NCI-H524 treated with DMSO at 0.1 percent for 48 hours (cell line): ENCODE data around the gene KRT33A.
"Not testable (repeated sequence)": the region's sequence is repeated elsewhere in the genome, so short reads cannot be mapped to it uniquely, and the experiment has no call there.

Experiments used
- DNase-seq: peaks from one replicate; lab custom pipeline; 2025; lab: John Stamatoyannopoulos, UW

Gene KRT33A

DNA sequence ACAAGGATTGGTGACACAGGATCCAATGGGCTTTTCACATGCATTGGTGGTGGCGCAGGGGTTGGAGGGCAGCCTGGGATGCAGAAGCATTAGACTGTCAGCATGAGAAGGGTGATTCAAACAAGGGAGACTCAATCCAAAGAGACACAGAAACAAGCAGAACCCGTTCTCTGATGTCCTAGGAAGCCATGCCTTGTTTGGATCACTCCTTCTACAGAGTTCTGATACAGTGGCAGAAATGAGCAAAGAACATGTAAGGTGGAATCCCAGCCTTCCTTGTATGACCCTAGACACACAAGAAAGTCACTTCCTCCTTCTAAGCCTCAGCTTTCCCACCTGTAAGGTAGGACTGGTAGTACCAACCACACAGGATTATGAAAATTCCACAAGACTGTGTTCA, 13.3 kb upstream of the KRT33A start:
- DNase-seq: no peak

DNA sequence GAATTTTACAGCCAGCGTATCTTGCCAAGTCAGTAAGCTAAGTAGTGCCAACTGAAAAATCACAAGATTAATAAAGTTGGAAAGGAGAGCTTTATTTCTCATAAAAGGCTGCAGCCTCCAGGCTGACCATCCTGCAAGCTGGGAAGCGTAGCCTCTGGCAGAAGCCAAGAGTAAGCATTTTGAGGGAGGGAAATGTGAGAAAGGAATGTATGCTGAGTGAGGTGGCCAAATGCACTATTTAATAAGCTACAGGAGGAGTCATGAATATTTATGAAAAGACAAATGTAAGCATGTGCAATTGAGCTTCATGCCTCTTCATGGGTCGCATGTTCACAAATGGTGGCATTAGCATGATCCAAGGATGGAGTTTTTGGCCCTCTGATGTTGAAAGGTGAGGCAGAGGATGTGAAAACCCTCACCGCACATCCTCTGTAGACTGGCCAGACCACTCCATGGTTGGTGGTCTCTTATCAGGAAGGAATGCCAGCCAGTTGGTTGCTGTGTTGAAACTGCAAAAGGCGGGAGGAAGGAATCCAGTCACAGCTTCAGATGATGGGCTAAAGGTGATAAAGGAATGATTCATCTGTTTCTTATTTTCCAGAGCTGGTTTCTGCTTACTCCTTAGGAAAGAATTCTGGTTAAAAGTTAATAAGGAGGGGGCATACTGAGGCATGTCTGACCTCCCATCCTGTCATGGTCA, 9.8 kb upstream of the KRT33A start:
- no peak for DNase-seq

DNA sequence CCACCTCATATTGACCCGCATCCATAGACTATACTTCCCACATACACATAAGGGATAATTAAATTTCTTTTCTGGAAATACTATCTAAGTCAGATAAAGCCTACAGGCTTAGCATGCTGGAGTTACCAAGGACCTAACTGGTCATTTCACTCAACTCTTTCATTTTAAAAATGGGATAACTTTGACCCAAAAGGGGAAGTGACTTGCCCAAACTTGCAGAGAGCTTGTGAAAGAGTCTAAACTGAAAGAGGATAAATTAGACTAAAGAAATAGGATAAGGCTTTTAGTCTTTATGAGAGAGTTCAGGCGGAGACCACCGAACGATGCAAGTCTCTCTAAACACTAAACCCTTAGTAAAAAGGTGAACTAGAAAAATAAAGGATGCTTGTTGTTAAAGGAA, 3.9 kb upstream of the KRT33A start:
- DNase-seq: no peak

DNA sequence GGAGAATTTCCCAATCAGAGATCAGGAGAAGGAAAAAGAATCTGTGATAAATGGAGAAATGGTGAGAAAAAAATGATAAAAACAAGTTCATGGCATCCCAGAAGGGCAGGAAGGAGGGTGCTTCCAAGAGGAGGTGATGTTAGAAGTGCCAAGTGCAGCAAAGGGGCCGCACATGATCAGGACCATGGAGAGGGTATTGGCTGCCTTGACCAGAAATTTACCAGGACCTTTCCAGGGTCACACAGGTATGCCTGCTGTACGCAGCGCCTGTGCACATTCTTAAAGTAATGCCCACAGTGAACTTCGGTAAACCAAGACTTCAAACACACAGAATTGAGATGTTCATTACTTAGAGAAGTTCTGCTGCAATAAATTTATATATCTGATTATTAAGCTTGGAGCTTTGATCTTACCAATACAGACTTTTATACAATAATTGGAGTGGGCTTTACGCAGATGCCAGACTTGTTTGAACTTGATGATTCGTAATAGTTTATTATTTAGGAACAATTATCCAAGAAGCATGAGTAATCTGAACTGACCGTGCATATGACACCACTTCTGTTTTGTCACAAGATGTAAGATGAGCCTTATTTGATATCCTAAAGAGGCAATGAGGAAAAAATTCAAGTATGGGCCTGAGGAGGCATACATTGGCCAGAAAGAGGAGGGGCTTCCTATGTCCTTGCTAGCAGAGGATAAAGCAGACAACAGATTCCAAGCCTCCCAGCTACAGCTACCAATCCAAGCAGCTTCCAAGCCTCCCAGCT, 2.2 kb upstream of the KRT33A start:
- DNase-seq: no peak

DNA sequence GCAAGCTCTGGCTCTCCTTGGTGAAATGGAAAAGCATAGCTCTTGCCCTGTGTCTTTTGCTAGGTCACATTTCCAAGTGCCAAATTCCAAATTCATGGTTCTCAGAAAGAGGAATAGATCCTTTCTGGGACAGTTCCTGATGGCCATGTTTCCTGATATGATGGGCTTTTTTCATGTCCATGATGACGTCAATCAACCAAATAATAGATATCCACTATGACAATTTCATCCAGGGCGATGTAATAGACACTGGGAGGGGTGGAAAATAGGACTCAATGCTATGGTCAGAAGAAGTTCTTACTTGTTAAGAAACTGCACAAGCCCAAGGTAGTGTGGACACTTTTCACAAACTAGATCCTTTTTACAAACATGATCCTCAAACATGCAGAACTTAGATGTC, 549 bp upstream of the KRT33A start:
- no peak for DNase-seq

DNA sequence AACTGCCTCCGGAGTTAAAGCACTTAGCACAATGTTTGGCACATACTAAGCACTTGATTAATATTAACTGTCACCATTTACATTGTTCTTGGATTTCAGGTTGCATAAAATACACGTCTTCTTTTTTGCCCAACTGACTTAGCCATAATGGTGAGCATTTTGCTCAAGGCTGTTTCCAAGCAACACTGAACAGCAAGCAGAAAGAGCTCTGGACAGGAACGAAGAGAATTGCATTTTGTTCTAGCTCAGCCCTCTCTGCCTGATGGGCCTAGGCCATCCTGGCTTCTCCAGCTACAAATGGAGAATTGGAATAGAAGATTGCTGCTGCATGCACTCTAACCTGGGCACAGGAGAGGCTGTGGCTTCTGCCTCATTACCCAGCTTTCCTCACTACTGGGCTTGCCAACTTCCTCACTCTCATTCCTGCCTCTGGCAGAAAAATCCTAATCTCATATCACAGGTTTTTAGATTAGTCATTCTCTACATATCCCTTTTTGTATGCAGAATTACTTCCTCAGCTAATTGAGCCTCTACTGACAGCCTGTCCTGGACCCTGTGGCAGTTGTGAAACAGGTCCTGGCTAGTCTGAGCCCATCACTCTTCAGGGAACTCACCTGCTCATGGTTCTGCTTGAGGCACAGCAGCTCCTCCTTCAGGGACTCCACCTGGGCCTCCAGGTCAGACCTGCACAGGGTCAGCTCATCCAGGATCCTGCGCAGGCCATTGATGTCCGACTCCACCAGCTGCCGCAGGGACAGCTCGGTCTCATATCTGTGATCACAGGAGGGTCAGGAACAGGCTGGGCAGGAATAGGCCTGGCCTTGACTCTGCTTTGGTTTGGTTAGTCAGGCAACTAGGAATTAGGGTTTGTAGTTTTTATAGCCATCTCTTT, 2.5 kb downstream of the KRT33A start:
- no peak for DNase-seq

DNA sequence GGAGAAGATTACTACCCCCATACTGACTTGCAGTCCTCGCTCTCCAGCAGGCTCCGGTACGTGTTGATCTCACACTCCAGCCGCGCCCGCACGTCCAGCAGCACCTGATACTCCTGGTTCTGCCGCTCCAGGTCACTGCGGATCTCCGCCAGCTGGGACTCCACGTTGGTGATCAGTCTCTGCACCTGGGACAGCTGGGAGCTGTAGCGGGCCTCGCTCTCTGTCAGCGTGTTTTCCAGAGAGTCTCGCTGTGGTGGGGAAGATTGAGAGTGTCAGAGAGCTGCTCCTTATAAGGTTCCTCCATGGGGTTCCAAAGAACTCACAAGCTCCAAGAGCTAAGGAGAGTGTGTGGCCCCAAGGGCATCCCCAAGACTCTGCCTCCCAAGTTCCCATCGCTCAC, 4.2 kb downstream of the KRT33A start:
- DNase-seq: not testable (repeated sequence)

DNA sequence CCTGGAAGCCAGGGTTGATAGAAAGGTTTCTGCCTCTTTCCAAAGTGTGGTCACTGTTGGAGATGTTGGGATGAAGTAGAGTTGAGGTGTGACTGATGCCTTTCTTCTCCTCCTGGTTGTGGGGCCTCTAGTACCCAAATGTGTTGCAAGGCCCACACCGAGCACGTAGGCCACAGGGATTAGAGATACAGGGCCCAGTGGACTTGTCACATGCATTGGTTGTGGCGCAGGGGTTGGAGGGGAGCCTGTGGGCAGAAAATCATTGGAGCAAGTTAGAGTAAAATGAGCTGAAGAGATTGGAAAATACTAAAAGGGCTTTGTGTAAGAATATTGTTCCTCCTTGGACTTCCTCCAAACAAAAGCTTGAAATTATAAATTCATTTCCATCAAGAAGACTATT, 4.6 kb downstream of the KRT33A start:
- no peak for DNase-seq

DNA sequence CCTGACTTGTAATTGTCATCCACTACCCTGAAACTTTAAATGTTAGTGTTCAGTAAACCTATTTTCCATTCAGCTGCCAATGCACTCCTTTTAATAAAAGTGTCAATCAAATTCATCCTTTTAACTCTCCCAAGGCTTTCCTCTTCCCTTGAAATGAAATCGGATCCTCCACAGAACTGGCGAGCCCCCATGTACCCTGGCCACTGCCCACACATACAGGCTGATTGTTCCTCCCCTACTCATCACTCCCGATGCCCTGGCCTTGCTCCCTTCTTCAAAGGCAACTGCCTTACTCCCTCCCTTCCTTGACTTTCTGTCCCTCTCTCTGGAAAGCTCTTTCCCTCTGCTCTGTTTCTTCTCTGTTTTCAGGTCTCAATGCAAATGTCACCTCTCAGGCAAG, 7.6 kb downstream of the KRT33A start:
- no peak for DNase-seq

DNA sequence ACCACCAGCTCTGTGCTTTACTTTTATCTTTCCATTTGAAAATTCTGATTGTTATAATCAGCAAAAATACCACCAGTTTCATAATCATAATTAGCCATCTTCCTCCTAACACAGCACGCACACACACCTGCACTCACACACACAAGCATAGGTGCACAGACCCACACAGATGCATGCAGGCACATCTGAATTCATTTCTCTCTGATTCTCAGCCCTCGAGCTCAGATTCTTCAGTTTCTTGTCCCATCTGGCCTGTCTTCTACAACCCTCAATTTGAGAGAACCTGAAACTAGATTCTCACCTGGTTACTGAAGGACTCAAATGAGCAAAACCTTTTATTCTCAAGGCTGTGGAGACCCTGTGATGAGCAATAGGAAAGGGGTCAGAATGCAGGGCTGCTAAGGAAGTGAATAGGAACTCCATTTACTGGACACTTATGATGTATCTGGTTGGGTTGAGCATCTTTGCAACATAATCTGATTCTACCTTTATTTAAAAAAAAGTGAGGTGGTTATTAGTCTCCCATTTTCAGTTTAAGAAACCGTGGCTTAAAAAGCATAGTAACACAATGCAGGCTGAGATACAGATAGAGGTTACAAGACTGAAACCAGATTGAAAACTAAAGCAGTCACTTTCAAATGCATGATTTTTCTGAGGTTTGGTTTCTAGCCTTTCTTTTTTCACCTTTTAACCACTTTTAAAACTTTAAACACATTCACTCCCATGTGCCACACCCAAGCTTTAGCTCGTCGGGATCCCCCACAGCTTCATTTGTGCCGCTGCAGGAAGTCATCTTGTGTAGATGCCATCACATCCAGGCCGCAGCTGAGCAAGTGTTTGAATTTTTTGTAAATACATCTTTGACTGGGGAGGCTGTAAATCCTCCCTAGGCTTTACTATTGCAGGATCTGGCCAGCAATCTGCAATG, 9.4 kb downstream of the KRT33A start:
- DNase-seq: no peak

DNA sequence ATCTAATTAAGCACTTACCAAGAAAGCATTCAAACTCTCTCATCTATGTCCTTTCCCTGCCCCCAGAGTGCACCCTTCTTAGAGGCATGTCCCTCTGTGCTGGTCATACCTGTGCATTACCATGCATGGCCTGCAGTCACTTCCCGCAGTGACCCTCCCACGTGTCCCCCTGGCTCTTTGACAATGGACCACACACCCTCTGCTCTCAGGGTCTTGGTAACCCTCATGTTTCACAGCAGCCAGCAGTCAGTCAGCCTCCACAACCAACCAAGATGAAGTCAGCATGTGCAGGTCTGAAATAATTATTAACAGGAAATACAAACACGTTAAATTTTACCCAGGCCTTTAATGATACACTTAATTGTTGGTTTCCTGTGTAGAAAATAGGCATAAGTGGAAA, 10.1 kb downstream of the KRT33A start:
- DNase-seq: no peak

DNA sequence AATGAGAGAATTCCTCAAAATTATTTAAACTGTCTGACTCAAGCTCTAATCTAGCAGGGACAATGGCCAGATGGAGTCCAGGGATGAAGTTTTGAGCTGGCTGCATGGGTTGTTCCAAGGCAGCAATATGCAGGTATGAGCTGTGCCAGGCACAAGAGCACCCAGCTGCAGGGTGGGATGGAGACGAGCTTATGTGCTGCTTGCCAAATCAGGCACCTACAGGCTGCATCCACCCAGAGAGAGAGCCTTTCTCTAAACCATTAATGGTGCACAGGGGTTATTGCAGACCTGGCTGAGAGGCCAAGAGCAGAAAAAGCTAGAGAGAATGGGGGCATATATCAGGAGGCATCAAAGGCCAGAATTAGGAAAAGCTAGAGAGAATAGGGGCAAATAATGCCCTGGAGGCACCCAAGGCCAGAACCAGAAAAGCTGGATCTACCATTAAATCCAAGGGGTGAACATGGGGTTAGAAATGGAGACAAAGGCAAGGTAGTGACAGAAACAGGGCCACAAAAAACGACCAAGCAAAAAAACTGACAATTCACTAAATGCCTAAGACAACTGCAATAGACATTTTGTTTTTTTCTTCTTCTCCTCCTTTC, 11.0 kb downstream of the KRT33A start:
- no peak for DNase-seq

DNA sequence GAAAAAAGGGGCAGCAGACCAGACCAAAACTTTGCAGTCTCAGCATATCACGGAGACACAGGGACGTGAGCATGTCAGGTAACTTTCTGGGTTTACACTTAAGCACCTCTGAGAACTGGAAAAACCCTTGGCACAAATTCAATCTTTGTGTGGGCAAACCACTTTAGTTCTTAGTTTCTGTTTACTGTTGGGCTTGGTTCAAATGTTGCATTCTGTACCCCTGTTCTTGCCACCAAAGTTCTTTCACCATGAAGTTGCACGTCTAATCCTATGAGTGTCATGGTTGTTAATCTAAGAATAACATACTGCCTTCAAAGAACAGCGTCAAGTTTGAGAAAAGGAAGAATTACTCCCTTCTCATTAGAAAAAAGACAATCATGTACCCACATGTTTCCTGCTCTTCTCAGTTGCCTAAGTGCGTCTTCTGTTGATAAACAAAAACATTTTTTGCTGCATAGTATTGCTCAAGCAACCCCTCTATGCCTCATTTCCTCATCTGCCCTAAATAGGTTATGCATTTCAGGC, 11.6 kb downstream of the KRT33A start:
- no peak for DNase-seq

DNA sequence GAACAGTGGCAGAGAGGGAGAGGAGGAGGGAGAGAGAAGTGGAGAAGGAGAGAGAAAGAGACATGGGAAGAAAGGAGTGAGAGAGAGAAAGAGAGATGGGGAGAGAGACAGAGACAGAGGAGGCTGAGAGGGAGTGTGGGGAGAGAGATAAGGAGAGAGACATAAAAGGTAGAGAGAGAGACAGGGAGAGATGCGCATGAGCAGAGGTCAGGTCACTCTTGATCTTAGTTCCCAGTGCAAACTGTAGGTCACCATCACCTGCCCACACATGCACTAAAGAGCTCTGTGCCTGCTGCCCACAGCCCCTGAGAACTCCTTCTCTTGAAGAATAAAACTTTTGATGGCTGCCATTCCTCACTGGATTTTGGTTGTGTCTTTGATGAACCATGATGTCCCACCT, 14.9 kb downstream of the KRT33A start:
- DNase-seq: no peak

DNA sequence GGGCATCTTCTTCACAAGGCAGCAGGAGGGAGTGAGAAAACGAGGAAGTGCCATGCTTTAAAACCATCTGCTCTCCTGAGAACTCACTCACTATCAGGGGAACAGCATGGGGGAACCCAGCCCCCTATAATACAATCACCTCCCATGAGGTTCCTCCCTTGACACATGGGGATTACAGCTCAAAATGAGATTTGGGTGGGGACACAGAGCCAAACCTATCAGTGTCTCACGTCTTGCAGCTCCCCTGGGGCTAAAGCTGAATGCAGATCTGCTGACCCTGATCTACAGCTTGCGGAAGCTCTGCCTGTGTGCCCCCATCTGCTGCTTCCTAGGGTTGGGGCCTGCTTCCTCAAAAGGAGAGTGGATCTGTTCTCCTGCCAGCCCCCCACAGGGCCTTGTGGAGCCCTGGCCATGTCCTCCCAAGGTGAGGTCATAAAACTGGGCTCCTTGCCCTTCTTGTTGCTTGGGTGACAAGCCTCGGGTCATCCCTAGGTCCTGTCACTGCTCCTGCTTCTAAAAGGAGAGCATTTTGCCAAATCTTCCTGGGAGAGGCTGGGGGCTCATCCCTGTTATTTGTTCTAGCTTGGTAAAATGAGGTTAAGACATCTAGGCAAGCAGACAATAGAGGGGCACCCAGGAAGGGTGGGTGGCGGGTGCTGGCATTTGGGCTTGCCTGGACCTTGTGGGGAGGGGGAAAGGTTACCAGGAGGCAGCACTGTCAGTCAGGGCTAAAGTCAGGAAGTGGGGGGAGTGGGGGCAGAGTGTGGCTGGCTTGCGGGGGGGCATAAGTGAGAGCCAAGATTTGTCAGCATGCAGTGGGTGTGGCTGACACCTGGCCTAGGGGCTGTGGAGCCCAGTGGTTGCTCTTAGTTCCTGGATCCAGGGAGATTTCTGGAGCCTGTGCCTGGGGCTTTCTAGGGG, 16.0 kb downstream of the KRT33A start:
- DNase-seq: no peak

DNA sequence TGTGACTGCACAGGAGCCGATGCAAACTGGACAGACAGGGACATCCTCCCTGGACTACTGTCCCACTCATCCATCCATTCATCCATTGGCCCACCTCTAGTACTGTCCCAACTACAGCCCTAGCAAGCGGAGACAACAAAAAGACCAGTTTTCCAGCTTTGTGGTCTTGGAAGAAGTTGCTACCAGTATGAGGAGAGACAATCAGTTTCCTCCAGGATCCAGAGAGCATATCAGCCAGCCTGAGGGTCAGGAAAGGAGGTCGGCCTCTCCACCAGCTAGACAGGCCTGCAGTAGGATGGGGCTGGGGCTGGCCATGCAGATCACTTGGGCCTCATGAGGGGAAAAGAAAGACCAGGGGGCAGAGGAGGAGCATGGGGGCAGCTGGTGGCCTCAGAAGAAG, 16.8 kb downstream of the KRT33A start:
- no peak for DNase-seq

DNA sequence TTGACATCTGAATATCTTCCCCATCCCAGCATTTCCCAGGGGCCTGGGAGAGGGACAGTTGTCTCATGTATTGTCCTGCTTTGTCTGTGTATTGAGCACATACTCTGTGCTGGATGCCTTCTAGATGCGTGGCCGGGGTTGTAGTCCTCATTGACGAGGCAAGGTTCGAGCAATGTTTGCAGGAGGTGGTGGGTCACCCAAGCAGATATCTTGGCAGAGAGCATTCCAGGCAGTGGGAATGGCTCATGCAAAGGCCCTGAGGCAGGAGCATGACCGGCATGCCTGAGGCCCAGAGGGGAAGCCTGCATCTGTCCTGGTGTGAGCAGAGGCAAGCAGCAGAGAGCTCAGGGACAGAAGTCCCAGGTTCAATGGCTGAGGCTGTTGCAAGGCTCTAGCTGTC, 17.5 kb downstream of the KRT33A start:
- no peak for DNase-seq

DNA sequence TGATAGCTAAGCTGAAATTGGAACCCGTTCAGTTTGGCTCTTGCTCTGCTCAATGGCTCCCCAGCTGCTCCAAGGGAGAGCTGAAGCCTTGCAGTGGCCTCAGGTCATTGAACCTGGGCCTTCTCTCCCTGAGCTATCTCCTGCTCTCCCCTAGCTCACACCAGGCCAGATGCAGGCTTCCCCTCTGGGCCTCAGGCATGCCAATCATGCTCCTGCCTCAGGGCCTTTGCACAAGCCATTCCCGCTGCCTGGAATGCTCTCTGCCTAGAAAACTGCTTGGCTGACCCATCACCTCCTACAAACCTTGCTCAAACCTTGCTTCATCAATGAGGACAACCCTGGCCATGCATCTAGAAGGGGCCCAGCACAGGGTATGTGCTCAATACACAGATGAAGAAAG, 18.4 kb downstream of the KRT33A start:
- no peak for DNase-seq

DNA sequence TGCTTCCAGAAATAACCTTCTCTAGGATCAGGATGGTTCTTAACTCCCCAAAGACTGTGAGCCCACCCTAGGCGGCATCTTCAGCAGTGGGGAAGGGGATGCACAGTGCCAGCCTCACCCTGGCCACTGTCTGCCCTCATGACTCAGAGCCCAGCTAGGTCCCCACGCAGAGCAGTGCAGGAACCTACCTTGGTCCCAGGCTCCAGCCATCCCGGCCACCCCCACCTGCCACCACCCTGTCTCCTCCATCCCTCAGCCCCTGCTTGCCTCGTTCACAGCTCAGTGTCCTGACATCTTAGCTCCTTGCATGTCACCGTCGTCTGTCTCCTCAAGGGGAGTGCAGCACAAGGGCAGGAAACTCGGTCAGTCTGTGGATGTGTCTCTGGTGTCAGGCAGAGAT, 19.0 kb downstream of the KRT33A start:
- no peak for DNase-seq
